NT2/D1 (cell line): ENCODE results near the gene N4BP3.

Source experiments
- DNase-seq: peaks from one replicate; pipeline ENCODE4 v3.0.0-alpha.2; 2011; ENCODE audit warnings: low read depth, low spot score
- H3K27me3 ChIP-seq: 2 replicates; pipeline ENCODE4 v1.6.0; 2011; ENCODE audit warnings: mild to moderate bottlenecking; ENCODE audit not compliant: insufficient read length, insufficient read depth
- H3K36me3 ChIP-seq: 2 replicates; pipeline ENCODE4 v1.6.1; 2011; ENCODE audit warnings: mild to moderate bottlenecking, low read length, mixed read lengths; ENCODE audit not compliant: insufficient read depth, insufficient read length
- H3K4me1 ChIP-seq: 2 replicates; pipeline ENCODE4 v1.5.1; 2011; ENCODE audit not compliant: insufficient read depth, insufficient read length
- H3K4me3 ChIP-seq: 2 replicates; pipeline ENCODE4 v1.5.1; 2011; ENCODE audit warnings: low read depth; ENCODE audit not compliant: insufficient read length
- H3K9ac ChIP-seq: 2 replicates; pipeline ENCODE4 v1.6.0; 2011; ENCODE audit warnings: low read depth; ENCODE audit not compliant: insufficient read length
- H3K9me3 ChIP-seq: 2 replicates; pipeline ENCODE4 v1.5.1; 2011; ENCODE audit warnings: mild to moderate bottlenecking, low read length; ENCODE audit not compliant: insufficient read depth
- SUZ12 ChIP-seq: IDR thresholded peaks from 2 replicates; pipeline ENCODE4 v1.6.1; 2011; ENCODE audit not compliant: insufficient read length, insufficient read depth; ENCODE audit errors: extremely low read depth
- YY1 ChIP-seq: IDR thresholded peaks from 2 replicates; pipeline ENCODE4 v1.6.1; 2011; ENCODE audit not compliant: insufficient read length, insufficient read depth
- ZNF274 ChIP-seq: IDR thresholded peaks from 2 replicates; pipeline ENCODE4 v1.6.1; 2011; ENCODE audit warnings: mild to moderate bottlenecking, low read depth, low read length

The N4BP3 gene

DNA sequence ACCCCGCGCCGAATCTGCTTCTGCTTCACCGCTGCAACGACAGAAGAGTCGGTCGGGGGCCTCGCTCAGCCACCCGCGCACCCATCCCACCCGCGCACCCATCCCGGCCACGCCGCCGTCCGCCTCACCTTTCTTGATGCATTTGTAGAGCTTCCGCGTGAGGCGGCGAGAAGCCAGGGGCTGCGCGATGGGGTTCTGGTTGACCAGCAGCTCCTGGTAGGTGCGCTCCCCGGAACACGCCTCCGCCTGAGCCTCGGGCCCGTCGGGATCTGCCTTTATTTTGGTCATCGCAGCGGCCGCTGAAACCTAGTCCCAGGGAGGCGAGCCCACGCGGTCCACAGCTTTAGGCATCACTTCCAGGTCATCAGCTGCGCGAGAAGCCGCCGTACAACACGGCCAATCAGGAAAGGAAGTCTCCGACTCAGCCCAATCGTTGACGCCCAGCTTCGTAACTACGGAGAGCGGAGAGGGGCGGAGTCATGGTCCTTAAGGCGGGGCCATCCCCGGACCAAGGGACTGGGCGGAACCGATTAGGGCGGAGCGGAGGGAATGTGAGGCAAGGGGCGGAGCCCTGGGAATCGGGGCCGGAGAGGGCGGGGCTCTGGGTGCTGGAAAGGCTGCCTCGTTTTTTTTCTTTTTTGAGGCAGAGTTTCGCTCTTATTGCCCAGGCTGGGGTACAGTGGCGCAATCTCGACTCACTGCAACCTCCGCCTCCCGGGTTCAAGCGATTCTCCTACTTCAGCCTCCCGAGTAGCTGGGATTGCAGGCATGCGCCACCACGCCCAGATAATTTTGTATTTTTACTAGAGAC is 40.4 kb downstream of the N4BP3 start, which contains the start of gene NHP2:
NHP2 (minus strand) TSS at position 356 of the 811 bp plus-strand sequence; CDS start at position 288, 68 bp downstream.
- H3K9me3 ChIP-seq, result no peaks in the 10 kb centered on the region
- peaks cover 41% of the 10 kb centered on the region for H3K36me3 ChIP-seq
- peak within 1 kb of the TSS; percentile 81 for H3K4me3 ChIP-seq
- DNase-seq, result peak; percentile 98
- peak within 1 kb of the TSS; percentile 89 for H3K9ac ChIP-seq
- H3K27me3 ChIP-seq, result no peaks in the 10 kb centered on the region
- peaks cover 9% of the 10 kb centered on the region for H3K4me1 ChIP-seq
- TF ChIP-seq SUZ12 (no peak), YY1 (no peak), ZNF274 (no peak)

DNA sequence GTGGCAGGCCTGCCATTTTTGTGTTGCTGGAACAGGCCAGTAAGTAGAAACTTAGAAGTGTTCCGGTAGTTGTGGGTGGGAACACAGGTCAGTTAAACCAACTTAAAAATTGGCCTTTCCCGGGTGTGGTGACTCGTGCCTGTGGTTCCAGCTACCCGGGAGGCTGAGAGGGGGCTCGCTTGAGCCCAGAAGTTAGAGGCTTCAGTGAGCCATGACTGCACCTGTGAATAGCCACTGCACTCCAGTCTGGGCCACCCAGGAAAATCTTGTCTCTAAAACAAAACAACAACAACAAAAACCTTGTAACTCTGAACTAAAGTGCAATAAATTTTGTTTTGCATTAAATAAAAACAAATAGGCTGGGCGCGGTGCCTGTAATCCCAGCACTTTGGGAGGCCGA is 41.7 kb downstream of the N4BP3 start:
- Histone ChIP-seq H3K36me3 (peaks cover 28% of the 10 kb centered on the region), H3K4me3 (no peak overlapping the region), H3K9me3 (no peaks in the 10 kb centered on the region), H3K4me1 (peaks cover 3% of the 10 kb centered on the region), H3K27me3 (no peaks in the 10 kb centered on the region), H3K9ac (no peak overlapping the region)
- TF ChIP-seq YY1 (no peak), ZNF274 (no peak), SUZ12 (no peak)
- DNase-seq, result no peak

- no peaks in the 10 kb centered on the region for H3K36me3 ChIP-seq
- no peak for TF ChIP-seq SUZ12
- TF ChIP-seq YY1, result no peak
- TF ChIP-seq ZNF274, result no peak
- H3K27me3 ChIP-seq, result peaks cover 7% of the 10 kb centered on the region
- no peaks in the 10 kb centered on the region for H3K9me3 ChIP-seq
- peaks cover 6% of the 10 kb centered on the region for H3K4me1 ChIP-seq
- H3K9ac ChIP-seq, result no peak overlapping the region
- no peak for DNase-seq
- H3K4me3 ChIP-seq, result no peak overlapping the region
These were observed 46.8 kb downstream of the N4BP3 start for GRCh38 chr5:178160176-178160575.

DNA sequence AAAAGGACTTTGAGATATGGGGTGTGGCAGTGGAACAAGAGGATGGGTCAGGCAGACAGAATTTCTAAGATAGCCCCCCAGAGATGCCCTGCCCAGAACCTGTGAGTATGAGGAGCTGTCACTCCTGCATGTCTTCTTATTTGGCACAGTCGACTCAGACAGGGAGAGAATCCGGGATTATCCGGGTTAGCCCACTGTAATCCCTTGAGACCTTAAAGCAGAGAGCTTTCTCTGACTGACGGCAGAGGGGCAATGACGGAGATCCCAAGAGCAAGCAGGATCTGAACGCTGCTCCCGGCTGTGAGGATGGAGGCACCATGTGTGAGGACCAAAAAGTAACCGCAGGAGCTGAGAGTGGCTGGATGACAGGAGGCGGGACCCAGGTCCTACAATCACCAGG is 49.1 kb downstream of the N4BP3 start:
- no peak for TF ChIP-seq ZNF274
- Histone ChIP-seq H3K9me3 (no peaks in the 10 kb centered on the region), H3K4me1 (peaks cover 6% of the 10 kb centered on the region), H3K36me3 (no peaks in the 10 kb centered on the region), H3K4me3 (no peak overlapping the region), H3K9ac (no peak overlapping the region), H3K27me3 (peaks cover 7% of the 10 kb centered on the region)
- no peak for DNase-seq

GRCh38 chr5:178163772-178164735 is 50.7 kb downstream of the N4BP3 start:
- peak; percentile 38 for DNase-seq
- Histone ChIP-seq H3K4me1 (peaks cover 6% of the 10 kb centered on the region), H3K9me3 (no peaks in the 10 kb centered on the region), H3K27me3 (peaks cover 7% of the 10 kb centered on the region), H3K36me3 (no peaks in the 10 kb centered on the region), H3K4me3 (no peak overlapping the region), H3K9ac (no peak overlapping the region)
- TF ChIP-seq YY1 (no peak), ZNF274 (no peak), SUZ12 (no peak)

DNA sequence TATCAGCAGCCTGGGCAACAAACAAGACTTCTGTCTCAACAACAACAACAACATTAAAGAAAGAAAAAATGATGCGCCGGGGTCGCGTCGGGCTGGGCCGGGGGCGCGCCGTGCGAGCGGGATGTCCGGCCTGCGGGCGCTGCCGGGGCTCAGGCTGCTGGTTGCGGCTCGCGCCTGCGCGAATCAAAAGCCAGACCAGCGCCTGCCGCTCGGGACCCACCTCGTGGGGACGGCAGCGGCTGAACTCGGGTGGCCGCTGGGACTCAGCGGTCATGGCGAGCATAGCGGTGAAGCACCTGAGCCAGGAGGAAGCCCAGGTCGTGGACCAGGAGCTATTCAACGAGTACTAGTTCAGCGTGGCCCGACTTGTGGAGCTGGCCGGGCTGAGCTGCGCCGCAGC is 52.2 kb downstream of the N4BP3 start:
- H3K36me3 ChIP-seq, result no peaks in the 10 kb centered on the region
- no peak for DNase-seq
- TF ChIP-seq YY1, result no peak
- no peak for TF ChIP-seq ZNF274
- no peak for TF ChIP-seq SUZ12
- H3K9ac ChIP-seq, result no peak overlapping the region
- H3K4me1 ChIP-seq, result peaks cover 6% of the 10 kb centered on the region
- H3K4me3 ChIP-seq, result no peak overlapping the region
- peaks cover 7% of the 10 kb centered on the region for H3K27me3 ChIP-seq
- no peaks in the 10 kb centered on the region for H3K9me3 ChIP-seq

- no peaks in the 10 kb centered on the region for H3K36me3 ChIP-seq
- H3K9ac ChIP-seq, result no peak overlapping the region
- TF ChIP-seq YY1 (no peak), ZNF274 (no peak), SUZ12 (no peak)
- no peaks in the 10 kb centered on the region for H3K27me3 ChIP-seq
- H3K4me3 ChIP-seq, result no peak overlapping the region
- DNase-seq, result no peak
- no peaks in the 10 kb centered on the region for H3K9me3 ChIP-seq
- no peaks in the 10 kb centered on the region for H3K4me1 ChIP-seq
These were observed 57.1 kb downstream of the N4BP3 start for GRCh38 chr5:178170455-178170854.
